K562 (cell line): ENCODE data around the gene SDCCAG8. TPM values are rescaled to one million over a fixed set of nuclear protein-coding genes. Genes with fewer than 3 reads are reported as not detected.

Experiments
- ATAC-seq: fragments of 200-7000 bp; cut with Tn5 transposase; 3 replicates; pipeline ENCODE4 v1.9.1; 2020; ENCODE audit warnings: moderate library complexity
- BruUV-seq: library from RNA; stranded (reverse); fragments of 400-500 nt; replicated peaks from 2 replicates; lab custom pipeline; 2021; lab: Mats Ljungman, UMichigan
- CTCF ChIA-PET: fragments of 300-600 bp; formaldehyde crosslinking; extraction: SDS; loops from one replicate; lab custom pipeline; 2021; ENCODE audit warnings: low intra/inter-chr PET ratio; lab: Yijun Ruan, JAX
- POLR2A ChIA-PET: fragments of 300-600, 350-650 bp; sonication (Branson Sonifier 250); formaldehyde crosslinking; extraction: SDS; loops from one replicate; lab custom pipeline; 2021; ENCODE audit warnings: antibody characterized with exemption, inconsistent platforms; lab: Yijun Ruan, JAX
- DNase-seq, 4 experiments: peaks; one replicate each; pipeline versions ENCODE4 v3.0.0 to v3.0.0-alpha.2; 2011 to 2018; ENCODE audit warnings: low spot score in 3 of 4, mixed read lengths in 3 of 4; ENCODE audit errors: extremely low read depth in 1 of 4
- FAIRE-seq: peaks from 2 replicates; lab custom pipeline; 2011; peaks lifted over from hg19 to GRCh38; lab: Jason Lieb, UNC
- H2AFZ ChIP-seq: 2 replicates; pipeline ENCODE4 v1.6.0; 2011; ENCODE audit warnings: low read depth, low read length, control low read depth, inconsistent platforms
- H3K27ac ChIP-seq: fragments of 200-600 bp; 3 replicates; pipeline ENCODE4 v1.8.0; 2011; ENCODE audit warnings: low read depth, mild to moderate bottlenecking, control low read depth, inconsistent platforms, low read length, moderate library complexity, mixed read lengths; ENCODE audit errors: extremely low read depth
- H3K27me3 ChIP-seq, 2 experiments: fragments of 300-600 bp in 1 of 2; 2 replicates in 1 of 2; 3 replicates in 1 of 2; pipeline versions ENCODE4 v1.6.0 to v1.8.0; 2011; ENCODE audit warnings: inconsistent platforms in 2 of 2, low read length in 2 of 2, mild to moderate bottlenecking in 1 of 2, mixed read lengths in 1 of 2, moderate library complexity in 1 of 2; ENCODE audit not compliant: control insufficient read depth in 2 of 2, insufficient read depth in 2 of 2
- H3K36me3 ChIP-seq: fragments of 300-600 bp; 3 replicates; pipeline ENCODE4 v1.8.0; 2011; ENCODE audit warnings: mild to moderate bottlenecking, low read length, inconsistent platforms; ENCODE audit not compliant: control insufficient read depth, insufficient read depth
- H3K4me1 ChIP-seq, 2 experiments: fragments of 200-600 bp in 1 of 2; replicated peaks in 1 of 2; 2 replicates in 1 of 2; 3 replicates in 1 of 2; pipeline versions ENCODE4 v1.5.1 to v1.8.0; 2011; ENCODE audit warnings: inconsistent platforms in 2 of 2, low read length in 2 of 2, mild to moderate bottlenecking in 1 of 2, mixed read lengths in 1 of 2, moderate library complexity in 1 of 2; ENCODE audit not compliant: control insufficient read depth in 2 of 2, insufficient read depth in 2 of 2
- H3K4me2 ChIP-seq: 2 replicates; pipeline ENCODE4 v1.6.1; 2011; ENCODE audit warnings: low read length, control low read depth, inconsistent platforms, mixed read lengths; ENCODE audit not compliant: insufficient read depth
- H3K4me3 ChIP-seq: fragments of 200-600 bp; sonication (generic), shearing (Covaris generic); 2 replicates; pipeline ENCODE4 v1.5.1; 2016; ENCODE audit warnings: control low read depth, inconsistent platforms
- H3K79me2 ChIP-seq: fragments of 200-600 bp; 3 replicates; pipeline ENCODE4 v1.8.0; 2011; ENCODE audit warnings: low read length, inconsistent platforms; ENCODE audit not compliant: control insufficient read depth, insufficient read depth
- H3K9ac ChIP-seq, 2 experiments: 2 replicates each; pipeline versions ENCODE4 v1.6.0 to v1.6.1; 2011; ENCODE audit warnings: low read depth in 2 of 2, low read length in 2 of 2, control low read depth in 1 of 2, inconsistent platforms in 1 of 2, mild to moderate bottlenecking in 1 of 2, mixed read lengths in 1 of 2; ENCODE audit not compliant: insufficient read depth in 1 of 2
- H3K9me1 ChIP-seq: one replicate; pipeline ENCODE4 v1.6.0; 2011; ENCODE audit warnings: inconsistent platforms, mild to moderate bottlenecking, low read length, moderate library complexity; ENCODE audit not compliant: control insufficient read depth, insufficient read depth
- H3K9me3 ChIP-seq: replicated peaks from 2 replicates; pipeline ENCODE4 v1.5.1; 2011; ENCODE audit warnings: low read depth, low read length, inconsistent platforms; ENCODE audit not compliant: control insufficient read depth, insufficient read depth
- H4K20me1 ChIP-seq: replicated peaks from 2 replicates; pipeline ENCODE4 v1.6.1; 2011; ENCODE audit warnings: low read length, inconsistent platforms, mixed read lengths; ENCODE audit not compliant: control insufficient read depth, insufficient read depth
- EP300 ChIP-seq: IDR thresholded peaks from 2 replicates; pipeline ENCODE4 v1.6.1; 2012; ENCODE audit warnings: low read length, improper control_type of control experiment
- NFATC3 ChIP-seq: fragments of 450-650 bp; IDR thresholded peaks from 2 replicates; pipeline ENCODE4 v1.6.1; 2017; ENCODE audit warnings: mild to moderate bottlenecking
- SAFB2 ChIP-seq: fragments of 200-400 bp; formaldehyde crosslinking; IDR thresholded peaks from 2 replicates; pipeline ENCODE4 v1.6.1; 2018; ENCODE audit warnings: borderline replicate concordance, low read length, low read depth, moderate library complexity; ENCODE audit not compliant: severe bottlenecking
- SREBF1 ChIP-seq: fragments of 150-350 bp; IDR thresholded peaks from 2 replicates; pipeline ENCODE4 v1.6.1; 2014; ENCODE audit warnings: antibody characterized with exemption, low read depth, low read length, borderline replicate concordance
- TCF3 ChIP-seq: sonication (generic); formaldehyde crosslinking; IDR thresholded peaks from 2 replicates; pipeline ENCODE4 v1.4.0; 2020; ENCODE audit warnings: mild to moderate bottlenecking, missing genetic modification reagents
- YBX1 ChIP-seq: fragments of 450-650 bp; IDR thresholded peaks from 2 replicates; pipeline ENCODE4 v1.7.1; 2016; ENCODE audit warnings: mild to moderate bottlenecking
- ZNF696 ChIP-seq: fragments of 250-450 bp; sonication (Bioruptor Pico); conservative IDR thresholded peaks from 2 replicates; pipeline ENCODE4 v1.4.0; 2020; ENCODE audit warnings: mild to moderate bottlenecking, moderate library complexity
- WGBS: fragments of 100-300 bp; shearing (Covaris generic); methylation state at CpG from one replicate; pipeline ENCODE4 v1.1.6; 2016; ENCODE audit warnings: low coverage, mixed read lengths; ENCODE audit not compliant: insufficient coverage; ENCODE audit errors: missing lambda C conversion rate; 5-methylcytosine and 5-hydroxymethylcytosine counted together
- in situ Hi-C: fragments of 300-500 bp; cut with MboI; formaldehyde crosslinking; loops from 4 replicates; pipeline ENCODE4 v1.15.0; 2018; ENCODE audit warnings: inconsistent platforms, mixed read lengths
- intact Hi-C: fragments of 100-400 bp; cut with micrococcal nuclease; formaldehyde crosslinking; loops from 2 replicates; pipeline ENCODE4 v1.14.2; 2022
- polyA plus RNA-seq, 8 experiments: library from polyadenylated mRNA; depleted of rRNA in 4 of 8; stranded (reverse) in 5 of 8; unstranded in 3 of 8; fragments of >200 nt; fragmentation: Nextera tagmentation in 2 of 8; fragmentation: Illumina TruSeq in 1 of 8; extraction: Ambion mirVana in 2 of 8; extraction: Trizol in 1 of 8; gene quantifications; 2 replicates each; pipeline versions ENCODE4 v1.2.1 to v1.2.3, GENCODE V29; 2011 to 2014; ENCODE audit warnings: inconsistent platforms in 1 of 8, missing spikeins in 1 of 8
- total RNA-seq, 7 experiments: library from RNA; depleted of rRNA in 6 of 7; stranded (reverse); fragments of >200 nt in 6 of 7; fragmentation: Illumina TruSeq in 2 of 7; extraction: Trizol in 2 of 7; gene quantifications; 2 replicates each; pipeline versions ENCODE4 v1.2.1 to v1.2.3, GENCODE V29; 2011 to 2021; ENCODE audit warnings: low replicate concordance in 1 of 7
- TF ChIP-seq, protein P1 (sequence below): sonication (generic); formaldehyde crosslinking; IDR thresholded peaks from 2 replicates; pipeline ENCODE4 v1.8.0; 2022; ENCODE audit warnings: mild to moderate bottlenecking, missing genetic modification reagents

SDCCAG8 gene
- total and polyA plus RNA-seq, 9 of the 15 experiments (the other 6 are each of a cell fraction or from before 2014, with no cell fraction given) = 17.9 to 36.7 (median 25.4) TPM

DNA sequence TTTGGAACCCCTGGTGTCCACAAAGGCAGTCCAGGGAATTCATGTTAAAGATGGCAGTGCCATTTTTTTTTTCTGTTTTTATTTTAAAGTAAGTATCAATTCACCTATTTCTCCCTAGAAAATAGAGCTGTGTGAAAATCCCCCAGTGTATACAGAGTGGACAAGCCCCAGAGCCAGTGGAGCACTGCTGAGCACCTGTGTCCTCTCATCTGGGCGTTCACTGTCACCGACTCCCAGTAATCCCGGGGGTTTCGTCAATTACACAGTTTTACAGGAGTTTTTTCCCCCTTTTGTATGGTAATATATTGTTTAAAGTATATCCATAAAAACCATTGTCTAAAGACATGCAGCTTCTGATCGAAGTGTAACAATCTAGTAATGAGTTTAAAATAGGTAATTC is 175.8 kb downstream of the SDCCAG8 start:
- H3K9me3 ChIP-seq = no peaks in the 10 kb centered on the region
- POLR2A ChIA-PET = interaction anchor here (1.0 to 1.3 kb wide), 2 partner anchors 13 to 16 kb away, joined by 3 to 4 read pairs; no protein-coding TSS in a partner anchor
- no peak overlapping the region for H3K4me3 ChIP-seq
- no peak overlapping the region for H2AFZ ChIP-seq
- H4K20me1 ChIP-seq = no peaks in the 10 kb centered on the region
- ATAC-seq = no peak
- in situ Hi-C loops (no loop called here), intact Hi-C loops (no loop called here)
- peaks cover 0 to 3% of the 10 kb centered on the region in 2 experiments; a peak in 2 of 5 replicates for H3K4me1 ChIP-seq
- H3K9me1 ChIP-seq = no peaks in the 10 kb centered on the region
- H3K9ac ChIP-seq = no peak overlapping the region
- no peaks in the 10 kb centered on the region for H3K79me2 ChIP-seq
- H3K27me3 ChIP-seq = no peaks in the 10 kb centered on the region
- WGBS = 72% methylated on average over 5 of the region's 5 CpGs
- H3K4me2 ChIP-seq = no peak overlapping the region
- FAIRE-seq = no peak
- CTCF ChIA-PET = no interaction called here
- TF ChIP-seq SREBF1 (no peak), YBX1 (no peak), NFATC3 (no peak), SAFB2 (no peak)
- no peak for DNase-seq
- no peaks in the 10 kb centered on the region for H3K36me3 ChIP-seq
- H3K27ac ChIP-seq = no peak overlapping the region
- BruUV-seq = no TSS peak

DNA sequence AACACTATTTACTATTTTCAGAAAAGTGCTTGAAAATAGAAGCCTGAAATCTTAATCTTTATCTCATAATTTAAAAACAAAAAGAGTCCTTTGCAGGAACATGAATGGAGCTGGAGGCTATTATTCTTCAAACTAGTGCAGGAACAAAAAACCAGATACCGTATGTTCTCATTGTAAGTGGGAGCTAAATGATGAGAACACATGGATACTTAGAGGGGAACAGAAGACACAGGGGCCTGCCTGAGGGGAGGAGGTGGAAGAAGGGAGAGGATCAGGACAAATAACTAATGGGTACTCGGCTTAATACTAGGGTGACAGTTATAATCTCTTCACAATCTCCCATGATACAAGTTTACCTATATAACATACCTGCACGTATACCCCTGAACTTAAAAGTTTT is 176.3 kb downstream of the SDCCAG8 start:
- FAIRE-seq = no peak
- Histone ChIP-seq H3K36me3 (no peaks in the 10 kb centered on the region), H3K27me3 (no peaks in the 10 kb centered on the region), H3K4me2 (no peak overlapping the region), H3K27ac (no peak overlapping the region), H2AFZ (no peak overlapping the region), H3K9ac (no peak overlapping the region), H4K20me1 (no peaks in the 10 kb centered on the region), H3K4me3 (no peak overlapping the region), H3K9me1 (no peaks in the 10 kb centered on the region), H3K4me1 (peaks cover 0 to 3% of the 10 kb centered on the region in 2 experiments; a peak in 2 of 5 replicates), H3K9me3 (no peaks in the 10 kb centered on the region), H3K79me2 (no peaks in the 10 kb centered on the region)
- in situ Hi-C loops = no loop called here
- intact Hi-C loops = no loop called here
- no peak for ATAC-seq
- TF ChIP-seq, protein P1, sequence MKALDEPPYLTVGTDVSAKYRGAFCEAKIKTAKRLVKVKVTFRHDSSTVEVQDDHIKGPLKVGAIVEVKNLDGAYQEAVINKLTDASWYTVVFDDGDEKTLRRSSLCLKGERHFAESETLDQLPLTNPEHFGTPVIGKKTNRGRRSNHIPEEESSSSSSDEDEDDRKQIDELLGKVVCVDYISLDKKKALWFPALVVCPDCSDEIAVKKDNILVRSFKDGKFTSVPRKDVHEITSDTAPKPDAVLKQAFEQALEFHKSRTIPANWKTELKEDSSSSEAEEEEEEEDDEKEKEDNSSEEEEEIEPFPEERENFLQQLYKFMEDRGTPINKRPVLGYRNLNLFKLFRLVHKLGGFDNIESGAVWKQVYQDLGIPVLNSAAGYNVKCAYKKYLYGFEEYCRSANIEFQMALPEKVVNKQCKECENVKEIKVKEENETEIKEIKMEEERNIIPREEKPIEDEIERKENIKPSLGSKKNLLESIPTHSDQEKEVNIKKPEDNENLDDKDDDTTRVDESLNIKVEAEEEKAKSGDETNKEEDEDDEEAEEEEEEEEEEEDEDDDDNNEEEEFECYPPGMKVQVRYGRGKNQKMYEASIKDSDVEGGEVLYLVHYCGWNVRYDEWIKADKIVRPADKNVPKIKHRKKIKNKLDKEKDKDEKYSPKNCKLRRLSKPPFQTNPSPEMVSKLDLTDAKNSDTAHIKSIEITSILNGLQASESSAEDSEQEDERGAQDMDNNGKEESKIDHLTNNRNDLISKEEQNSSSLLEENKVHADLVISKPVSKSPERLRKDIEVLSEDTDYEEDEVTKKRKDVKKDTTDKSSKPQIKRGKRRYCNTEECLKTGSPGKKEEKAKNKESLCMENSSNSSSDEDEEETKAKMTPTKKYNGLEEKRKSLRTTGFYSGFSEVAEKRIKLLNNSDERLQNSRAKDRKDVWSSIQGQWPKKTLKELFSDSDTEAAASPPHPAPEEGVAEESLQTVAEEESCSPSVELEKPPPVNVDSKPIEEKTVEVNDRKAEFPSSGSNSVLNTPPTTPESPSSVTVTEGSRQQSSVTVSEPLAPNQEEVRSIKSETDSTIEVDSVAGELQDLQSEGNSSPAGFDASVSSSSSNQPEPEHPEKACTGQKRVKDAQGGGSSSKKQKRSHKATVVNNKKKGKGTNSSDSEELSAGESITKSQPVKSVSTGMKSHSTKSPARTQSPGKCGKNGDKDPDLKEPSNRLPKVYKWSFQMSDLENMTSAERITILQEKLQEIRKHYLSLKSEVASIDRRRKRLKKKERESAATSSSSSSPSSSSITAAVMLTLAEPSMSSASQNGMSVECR (CRISPR knock-in tag) = no peak
- TF ChIP-seq TCF3 (CRISPR knock-in tag) = no peak
- TF ChIP-seq ZNF696 (CRISPR knock-in tag) = no peak
- no peak for TF ChIP-seq EP300
- WGBS = 38% methylated on average over 3 of the region's 3 CpGs
- no peak for DNase-seq
- ChIA-PET CTCF (no interaction called here), POLR2A (interaction anchor here (1.0 to 1.3 kb wide), 2 partner anchors 12 to 16 kb away, joined by 3 to 4 read pairs; no protein-coding TSS in a partner anchor)
- BruUV-seq = no TSS peak
